SIG-M5 treated with dmso at 0.1 percent for 504 hours (cell line): ENCODE measurements around the gene KCTD2.
A peak's percentile ranks its signal among the peaks of the same experiment; 100 is the strongest.

Experiments
- DNase-seq: peaks from one replicate; lab custom pipeline; 2025; ENCODE audit not compliant: unreplicated experiment; lab: John Stamatoyannopoulos, UW

KCTD2 gene

DNA sequence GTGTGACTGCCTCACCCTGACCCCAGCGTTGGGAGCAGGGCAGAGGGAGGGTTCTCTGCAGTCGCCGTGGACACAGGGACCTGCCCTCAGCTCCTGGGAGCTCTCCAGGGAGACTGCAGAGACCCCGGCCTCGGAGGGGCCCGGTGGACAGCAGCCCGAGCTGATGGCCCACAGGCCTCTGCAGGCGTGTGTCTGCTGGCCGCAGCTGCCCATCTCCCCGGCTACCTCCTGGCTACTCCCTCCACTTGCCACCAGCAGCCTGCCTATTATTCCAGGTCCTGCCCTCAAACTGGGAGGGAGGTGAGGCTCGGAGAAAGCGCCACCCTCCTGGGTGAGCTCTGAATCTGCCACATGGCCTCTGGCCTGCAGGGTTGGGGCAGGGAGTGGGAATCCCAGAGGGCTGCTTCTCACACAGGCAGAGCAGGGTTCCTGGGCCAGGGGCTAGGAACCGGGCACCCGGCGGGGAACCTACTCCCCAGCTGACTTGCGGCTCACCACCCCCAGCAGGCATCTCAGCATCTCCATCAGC is 47.9 kb downstream of the KCTD2 start:
- DNase-seq, result no peak

DNA sequence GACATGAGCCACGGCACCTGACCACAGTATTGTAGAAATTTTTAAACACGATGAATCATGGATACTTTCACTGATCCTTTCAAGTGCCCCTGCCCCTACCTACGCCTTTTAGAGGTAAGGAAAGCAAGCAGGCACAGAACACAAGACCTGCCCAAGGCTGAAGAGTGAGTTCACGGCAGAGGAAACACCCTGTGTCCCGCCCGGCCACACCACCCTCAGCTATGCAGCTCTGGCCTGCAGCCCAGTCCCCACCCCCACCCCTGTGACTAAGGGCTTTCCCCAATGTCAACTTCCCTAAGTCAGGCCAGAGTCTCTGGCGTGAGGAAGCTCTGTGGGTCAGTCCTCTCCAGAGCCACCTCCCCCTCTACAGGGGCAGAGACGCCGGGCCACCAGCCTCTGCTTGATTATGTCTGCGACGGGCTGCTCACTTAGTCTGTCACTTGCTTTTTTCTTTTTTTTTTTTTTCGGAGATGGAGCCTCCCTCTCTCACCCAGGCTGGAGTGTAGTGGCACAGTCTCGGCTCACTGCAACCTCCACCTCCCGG is 49.1 kb downstream of the KCTD2 start:
- peak; percentile 82 for DNase-seq

DNA sequence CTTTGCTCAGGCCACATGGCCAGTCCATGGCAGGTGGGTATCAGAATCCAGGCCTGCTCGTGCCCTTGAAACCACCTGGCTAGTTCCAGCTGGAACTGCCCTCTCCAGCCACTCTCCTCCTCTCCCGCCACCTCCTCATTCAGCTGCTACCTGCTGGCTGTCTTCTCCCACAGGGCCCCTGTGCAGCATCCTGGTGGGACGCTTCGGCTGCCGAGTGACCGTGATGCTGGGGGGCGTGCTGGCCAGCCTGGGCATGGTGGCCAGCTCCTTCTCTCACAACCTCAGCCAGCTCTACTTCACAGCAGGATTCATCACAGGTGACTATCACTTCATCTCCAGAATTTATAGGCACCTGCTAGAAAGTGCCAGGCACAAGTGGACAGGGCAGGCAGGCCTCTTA is 50.8 kb downstream of the KCTD2 start:
- no peak for DNase-seq

DNA sequence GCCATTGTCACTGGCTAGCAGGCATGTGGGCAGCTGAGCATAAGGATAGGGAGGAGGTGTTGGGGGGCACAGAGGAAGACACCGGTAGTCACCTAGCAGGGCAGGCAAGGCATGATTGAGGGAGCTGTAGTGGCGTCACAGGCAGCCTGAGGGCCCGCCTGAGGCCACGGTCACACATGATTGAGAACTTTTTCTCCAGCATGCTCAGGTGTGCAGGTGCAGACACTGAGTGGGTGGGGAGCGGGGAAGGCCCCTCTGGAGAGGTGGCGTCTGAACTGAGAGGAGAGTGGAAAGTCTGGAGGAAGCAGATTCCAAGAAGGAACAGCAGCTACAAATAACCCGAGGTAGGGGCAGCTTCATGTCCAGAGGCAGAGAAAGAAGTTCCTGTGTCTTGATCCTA is 51.8 kb downstream of the KCTD2 start:
- DNase-seq, result no peak

DNA sequence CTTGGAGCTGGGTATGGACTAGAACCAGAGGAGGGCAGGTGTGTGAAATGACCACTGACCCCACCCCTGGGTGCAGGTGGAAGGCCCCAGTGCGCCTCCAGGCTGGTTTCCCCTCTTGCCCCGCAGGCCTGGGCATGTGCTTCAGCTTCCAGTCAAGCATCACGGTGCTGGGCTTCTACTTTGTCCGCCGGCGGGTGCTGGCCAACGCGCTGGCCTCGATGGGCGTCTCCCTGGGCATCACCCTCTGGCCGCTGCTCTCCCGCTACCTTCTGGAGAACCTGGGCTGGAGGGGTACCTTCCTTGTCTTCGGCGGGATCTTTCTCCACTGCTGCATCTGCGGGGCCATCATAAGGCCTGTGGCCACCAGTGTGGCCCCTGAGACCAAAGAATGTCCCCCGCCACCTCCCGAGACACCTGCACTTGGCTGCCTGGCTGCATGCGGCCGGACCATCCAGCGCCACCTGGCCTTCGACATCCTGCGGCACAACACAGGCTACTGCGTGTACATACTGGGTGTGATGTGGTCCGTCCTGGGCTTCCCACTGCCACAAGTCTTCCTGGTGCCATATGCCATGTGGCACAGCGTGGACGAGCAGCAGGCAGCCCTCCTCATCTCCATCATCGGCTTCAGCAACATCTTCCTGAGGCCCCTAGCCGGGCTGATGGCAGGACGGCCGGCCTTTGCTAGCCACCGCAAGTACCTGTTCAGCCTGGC is 53.0 kb downstream of the KCTD2 start:
- no peak for DNase-seq

DNA sequence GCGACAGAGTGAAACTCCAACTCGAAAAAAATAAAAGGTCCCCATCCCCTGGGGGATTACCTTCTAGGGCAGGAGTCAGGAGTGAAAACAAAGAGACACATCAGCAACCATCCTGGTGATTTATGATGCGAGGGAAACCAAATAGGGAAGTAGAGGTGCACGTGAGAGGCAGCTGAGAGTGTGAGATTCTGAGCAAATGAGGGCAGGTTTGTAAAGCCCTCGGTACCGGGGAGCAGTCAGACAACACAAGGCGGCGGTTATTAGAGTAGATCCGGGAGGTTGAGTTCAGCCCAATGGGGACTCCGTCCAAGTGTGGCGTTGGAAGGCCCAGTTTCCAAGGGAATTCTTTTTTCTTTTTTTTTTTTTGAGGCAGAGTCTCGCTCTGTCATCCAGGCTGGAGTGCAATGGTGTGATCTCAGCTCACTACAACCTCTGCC is 55.4 kb downstream of the KCTD2 start:
- peak; percentile 58 for DNase-seq

DNA sequence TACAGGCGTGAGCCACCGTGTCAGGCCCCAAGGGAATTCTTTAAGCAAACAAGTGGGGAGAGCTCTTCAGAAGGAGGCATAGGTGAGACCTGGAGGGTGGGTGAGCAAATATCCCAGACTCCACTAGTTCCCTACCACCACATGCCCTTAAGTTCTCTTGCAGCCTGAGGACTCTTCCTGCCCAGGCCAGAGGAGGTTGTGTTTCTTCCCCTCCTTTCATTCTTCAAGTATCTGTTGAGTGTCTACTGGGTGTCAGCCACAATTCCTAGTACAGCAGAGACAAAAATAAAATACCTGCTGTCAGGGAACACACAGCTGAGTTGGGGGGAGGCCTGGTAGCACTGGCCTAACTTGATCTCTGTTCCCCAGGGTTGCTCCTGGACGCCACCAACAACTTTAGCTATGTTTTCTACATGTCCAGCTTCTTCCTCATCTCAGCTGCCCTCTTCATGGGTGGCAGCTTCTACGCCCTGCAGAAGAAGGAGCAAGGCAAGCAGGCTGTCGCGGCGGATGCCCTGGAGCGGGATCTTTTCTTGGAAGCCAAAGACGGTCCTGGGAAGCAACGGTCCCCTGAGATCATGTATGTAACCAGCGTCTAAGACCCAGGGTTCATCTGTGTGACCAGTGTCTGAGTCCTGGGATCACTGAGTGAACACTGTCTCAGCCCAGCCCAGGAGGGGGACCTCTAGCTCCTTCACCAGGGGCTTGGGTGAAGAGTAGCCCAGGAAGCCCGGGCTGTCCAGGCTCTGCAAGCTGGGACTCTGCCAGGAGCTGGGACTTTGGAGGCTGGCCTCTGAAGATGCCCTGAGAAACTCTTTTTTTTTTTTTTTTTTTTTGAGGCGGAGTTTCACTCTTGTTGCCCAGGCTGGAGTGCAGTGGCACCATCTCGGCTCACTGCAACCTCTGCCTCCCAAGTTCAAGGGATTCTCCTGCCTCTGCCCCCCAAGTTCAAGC is 56.9 kb downstream of the KCTD2 start:
- DNase-seq, result no peak

DNA sequence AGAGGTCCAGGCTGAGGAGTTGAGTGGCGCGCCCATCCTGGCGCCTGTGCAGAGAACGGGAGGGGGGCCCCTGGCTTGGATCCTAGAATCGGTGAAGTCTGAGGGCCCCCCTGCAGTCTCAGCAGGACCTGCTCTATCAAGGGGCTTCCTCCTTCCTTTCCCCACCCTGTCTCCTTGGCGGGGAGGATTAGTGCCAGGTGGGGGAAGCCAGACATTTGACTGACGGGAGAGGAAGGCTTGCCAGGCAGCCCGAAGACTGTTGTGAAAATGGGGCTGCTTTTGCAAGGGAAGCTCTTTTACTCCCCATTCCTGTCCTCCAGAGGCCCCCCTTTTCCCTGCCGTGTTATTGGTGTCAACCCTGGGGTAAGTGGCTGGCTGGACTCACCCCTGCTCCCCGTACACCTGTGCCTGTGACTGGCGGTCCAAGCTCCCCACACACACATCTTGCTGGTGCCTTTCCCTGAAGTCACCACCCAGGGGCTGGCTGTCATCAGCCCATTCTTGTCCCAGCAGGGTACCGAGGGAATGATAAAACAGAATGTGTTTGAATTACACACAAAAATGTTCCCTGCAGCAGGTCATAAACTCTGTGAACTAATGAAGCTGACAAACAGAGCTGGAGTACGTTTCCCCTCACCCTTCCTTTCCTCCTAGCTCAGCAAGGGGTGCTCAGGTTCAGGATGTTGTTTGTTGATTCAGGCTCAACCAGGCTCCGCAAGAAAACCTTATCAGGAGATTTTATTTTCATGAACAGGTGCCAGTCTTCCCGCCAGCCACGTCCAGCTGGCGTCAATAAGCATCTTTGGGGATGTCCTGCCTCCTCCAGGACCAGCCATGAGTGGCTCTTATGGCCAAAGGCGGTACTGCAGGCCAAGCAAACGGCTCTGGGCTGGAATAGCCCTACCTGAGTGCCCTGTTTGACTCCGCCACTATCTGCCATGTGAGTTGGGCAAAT is 58.4 kb downstream of the KCTD2 start:
- DNase-seq, result peak; percentile 58

DNA sequence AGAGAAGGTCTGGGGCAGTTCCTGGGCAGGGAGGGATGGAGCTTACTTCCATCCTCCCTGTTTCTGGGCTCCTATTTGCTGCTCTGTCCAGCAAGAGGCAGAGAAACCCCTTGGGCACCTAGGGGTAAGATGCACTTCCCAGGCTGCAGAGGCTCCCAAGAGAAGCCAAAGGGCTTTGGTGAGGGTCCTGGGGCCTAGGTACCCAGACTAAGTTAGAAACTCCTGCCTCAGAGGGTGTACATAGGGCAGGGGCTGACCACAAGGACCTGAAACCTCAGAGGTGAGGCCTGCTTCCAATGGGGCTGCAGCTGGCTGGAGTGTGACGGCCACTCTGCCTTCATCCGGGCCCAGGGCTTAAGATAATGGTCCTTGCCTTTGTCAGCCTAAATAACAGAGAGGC is 61.2 kb downstream of the KCTD2 start:
- DNase-seq, result no peak

DNA sequence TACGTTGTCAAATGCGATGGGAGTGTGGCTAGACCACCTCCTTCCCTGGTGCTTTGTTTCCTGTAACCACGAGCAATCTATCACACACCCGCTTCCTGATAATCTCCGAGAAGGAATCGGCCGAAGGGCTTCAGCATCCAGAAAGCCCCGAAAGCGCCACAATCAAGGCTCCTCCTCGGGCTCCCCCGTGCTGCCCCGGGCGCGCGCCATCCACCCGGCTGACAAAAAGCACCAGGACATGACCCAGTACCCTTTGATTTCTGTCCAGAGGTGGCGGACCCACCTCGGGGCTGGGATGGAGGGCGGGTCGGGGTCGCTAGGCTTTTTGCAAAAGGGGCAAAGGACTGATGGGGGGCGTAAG is 62.0 kb downstream of the KCTD2 start:
- no peak for DNase-seq

DNA sequence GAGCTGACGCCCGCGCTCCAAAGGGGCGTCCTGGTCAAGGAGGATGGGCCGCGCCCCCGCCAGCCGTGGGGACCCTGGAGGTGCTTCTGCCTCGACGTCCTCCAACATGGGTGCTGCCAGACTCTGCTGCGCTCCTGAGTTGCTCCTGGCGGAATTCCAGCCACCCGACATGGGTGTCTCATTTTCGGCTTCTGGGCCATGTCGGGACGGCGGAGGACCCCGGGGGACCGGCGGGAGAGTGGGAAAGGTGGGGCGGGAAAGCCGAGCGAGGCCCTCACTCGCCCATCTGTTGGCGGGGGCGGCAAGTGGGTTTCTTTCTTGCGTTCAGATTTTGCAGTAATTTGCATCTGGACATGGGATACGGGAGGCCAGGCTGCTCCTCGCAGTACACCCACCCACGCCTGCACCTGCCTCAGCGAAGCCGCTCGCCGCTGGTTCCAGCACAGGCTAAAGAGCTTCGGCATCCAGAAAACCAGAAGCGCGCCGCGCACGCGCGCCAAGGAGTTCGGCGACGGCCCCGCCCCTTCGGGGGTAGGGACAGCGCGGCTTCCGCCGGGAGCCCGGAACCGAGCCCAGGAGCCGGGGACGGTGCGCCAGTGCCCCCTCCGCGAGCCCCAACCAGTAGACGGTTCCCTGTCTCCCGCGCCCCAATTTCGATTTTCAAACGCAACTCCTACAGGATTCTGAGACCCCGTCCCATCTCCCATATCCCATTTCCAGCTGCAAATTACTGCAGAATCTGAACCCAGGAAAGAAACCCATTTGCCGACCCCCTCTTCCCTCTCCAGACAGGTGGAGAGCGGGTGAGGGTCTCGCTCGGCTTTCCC is 62.6 kb downstream of the KCTD2 start, which contains the start of gene ARMC7:
ARMC7 (plus strand) TSS at position 563 of the 827 bp plus-strand sequence. CDS start 320 bp downstream, outside the sequence.
- peak; percentile 78 for DNase-seq

DNA sequence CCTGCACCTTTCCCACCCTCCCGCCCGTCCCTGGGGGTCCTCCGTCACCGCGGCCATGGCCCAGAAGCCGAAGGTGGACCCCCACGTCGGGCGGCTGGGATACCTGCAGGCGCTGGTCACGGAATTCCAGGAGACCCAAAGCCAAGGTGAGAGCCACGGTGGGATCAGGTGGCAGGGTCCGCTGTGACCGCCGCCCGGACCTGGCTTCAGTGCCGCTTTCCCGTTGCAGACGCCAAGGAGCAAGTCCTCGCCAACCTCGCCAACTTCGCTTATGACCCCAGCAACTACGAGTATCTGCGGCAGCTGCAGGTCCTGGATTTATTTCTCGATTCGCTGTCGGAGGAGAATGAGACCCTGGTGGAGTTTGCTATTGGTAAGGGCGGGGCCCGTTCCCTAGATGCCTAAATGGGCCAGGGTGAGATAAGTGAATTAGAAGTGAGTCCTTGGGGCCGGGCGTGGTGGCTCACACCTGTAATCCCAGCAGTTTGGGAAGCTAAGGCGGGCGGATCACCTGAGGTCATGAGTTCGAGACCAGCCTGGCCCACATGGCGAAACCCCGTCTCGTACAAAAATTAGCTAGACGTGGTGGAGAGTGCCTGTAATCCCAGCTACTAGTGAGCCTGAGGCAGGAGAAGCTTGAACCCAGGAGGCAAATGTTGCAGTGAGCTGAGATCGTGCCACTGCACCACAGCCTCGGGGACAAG is 63.4 kb downstream of the KCTD2 start:
- DNase-seq, result peak; percentile 22

DNA sequence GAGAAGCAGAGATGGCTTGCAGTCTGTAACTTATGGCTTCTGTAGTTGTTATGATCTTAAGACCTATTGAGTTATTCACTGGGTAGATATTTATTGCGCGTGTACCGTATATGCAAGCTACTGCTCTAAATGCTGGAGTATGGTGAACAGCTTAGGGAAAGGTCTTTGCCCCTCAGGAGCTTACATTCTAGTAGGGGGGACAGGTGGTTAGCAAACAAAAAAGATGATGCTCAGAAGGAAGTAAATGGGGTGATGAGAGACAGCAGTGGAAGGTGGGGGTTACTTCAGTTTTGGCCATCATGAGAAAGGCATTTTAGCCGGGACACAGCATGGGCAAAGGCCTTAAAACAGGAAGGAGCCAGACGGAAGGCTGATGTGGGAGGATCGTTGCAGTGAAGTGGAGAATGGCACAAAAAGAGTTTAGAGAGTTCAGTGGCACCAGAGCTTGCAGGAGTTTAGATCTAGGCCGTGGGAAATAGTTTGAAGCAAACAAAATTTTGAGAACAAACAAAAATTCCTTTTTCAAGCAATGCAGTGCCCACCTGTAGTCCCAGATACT is 64.8 kb downstream of the KCTD2 start:
- no peak for DNase-seq

DNA sequence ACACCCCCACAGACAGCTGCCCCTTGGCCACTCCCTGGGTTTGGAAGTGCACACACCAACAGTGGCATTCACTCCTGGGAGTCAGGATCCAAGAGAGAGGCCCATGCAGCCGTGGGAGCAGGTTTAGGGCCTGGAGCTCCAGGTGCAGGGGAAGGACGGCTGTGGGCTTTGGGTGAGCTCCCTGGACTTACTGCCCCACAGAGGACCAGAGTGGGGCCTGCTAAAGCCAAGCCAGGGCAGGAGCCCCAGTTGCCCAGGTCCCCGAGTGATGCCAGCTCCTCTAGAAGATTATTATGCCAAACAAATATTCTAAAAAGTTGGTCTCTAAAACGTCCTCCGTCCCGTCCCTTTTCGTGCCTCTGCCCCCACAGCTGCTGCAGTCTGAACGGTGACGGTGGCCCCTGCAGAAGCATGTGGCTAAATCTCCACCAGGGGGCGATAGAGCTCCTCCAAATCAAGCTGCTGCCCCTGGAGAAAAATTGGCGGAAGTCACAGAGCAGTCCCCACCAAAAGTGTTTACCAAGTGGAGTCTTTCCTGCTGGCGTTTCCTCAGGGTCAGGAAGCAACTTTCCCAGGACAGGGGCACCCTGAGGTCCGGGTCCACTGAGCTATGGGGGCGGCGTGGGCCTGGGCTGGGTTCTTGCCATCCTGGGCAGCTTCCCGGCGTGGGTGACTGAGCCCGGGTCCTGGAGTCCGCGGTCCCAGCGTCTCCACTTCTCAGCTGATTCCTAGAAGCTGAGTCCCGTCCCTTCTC is 67.0 kb downstream of the KCTD2 start:
- peak; percentile 93 for DNase-seq

DNA sequence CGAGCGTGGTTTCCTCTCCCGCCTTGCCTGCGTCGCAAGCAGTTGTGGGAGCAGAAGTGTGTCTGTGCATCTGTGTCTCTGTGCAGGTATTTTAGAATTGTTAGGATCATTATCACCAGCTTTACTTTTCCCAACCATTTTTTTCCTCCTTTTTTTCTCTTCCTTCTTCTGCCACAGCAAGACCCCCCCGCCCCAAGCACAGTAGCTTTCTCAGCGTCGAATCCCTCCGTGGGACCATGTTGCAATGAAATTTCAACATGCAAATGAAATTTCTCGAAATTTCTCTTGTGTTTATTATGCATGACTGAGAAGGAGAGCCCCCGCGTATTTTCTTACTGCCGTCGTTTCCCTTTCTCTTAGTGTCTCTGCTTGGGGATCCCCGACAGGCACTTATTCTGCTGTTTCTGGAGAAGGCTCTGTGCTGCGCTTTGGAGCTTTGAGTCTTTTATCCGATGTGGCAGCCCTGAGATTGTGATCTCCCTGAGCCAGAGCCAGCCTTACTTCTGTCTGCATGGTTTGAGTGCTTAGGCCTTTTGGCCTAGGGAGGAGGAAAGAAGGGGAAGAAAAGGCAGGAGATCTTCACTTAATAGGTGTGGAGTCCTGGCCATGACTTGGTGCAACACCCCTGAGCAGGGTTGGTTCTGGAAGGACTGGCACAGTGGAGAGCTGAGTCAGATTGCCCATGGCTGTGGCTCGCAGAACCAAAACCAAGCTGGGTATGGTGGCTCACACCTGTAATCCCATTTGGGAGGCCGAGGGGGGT is 67.7 kb downstream of the KCTD2 start:
- DNase-seq, result no peak
